Right ventricle myocardium superior (tissue), 1 donor: ENCODE measurements around the gene PJA1. TPM values are rescaled to one million over a fixed set of nuclear protein-coding genes. Genes with fewer than 3 reads are reported as not detected.

Source experiments
- ATAC-seq: fragments of 200-7000 bp; cut with Tn5 transposase; one replicate; pipeline ENCODE4 v1.9.1; 2020; ENCODE audit warnings: mild to moderate bottlenecking; ENCODE audit not compliant: poor library complexity
- DNase-seq: peaks from one replicate; pipeline ENCODE4 v3.0.0-alpha.2; 2020
- intact Hi-C: fragments of 100-400 bp; cut with DNase I; formaldehyde crosslinking; loops from one replicate; pipeline ENCODE4 v1.11.2; 2022
- total RNA-seq: library from RNA; stranded (reverse); fragmentation: NEBNext Ultra II Directional; extraction: Animal tissue kit (Norgen Biotek cat#: 25700); gene quantifications from one replicate; pipeline ENCODE4 v1.2.1, GENCODE V29; 2021
- donor health status: DM: no; HTN: yes; CAD: no; lungs with severe emphysema.

Gene PJA1
- total RNA-seq, 1 donor from 2014 or later: 13.3 TPM

GRCh38 chrX:69149466-69150280 is 15.6 kb downstream of the PJA1 start:
- intact Hi-C loops: loop anchor here (10.0 kb wide), 1 partner anchor 135 kb away; no protein-coding TSS in a partner anchor
- no peak for DNase-seq
- ATAC-seq: no peak

DNA sequence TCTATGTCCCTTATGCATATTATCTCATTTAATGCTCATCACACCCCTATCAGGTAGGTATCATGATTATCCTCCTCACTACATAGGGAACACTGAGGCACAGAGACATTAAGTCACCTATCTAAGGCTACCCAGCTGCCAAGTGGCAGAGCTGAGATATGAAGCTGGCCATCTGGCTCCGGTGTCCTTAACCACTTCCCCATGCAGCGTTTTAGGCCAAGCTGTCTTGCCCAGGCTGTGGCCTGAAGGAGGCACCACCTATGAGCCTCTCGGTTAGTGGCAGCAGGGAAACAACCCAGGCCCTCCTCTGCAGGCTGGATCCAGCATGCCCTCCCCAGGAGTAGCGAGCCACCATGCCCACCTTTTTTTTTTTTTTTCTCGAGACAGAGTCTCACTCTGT is 16.3 kb downstream of the PJA1 start:
- ATAC-seq (no peak), DNase-seq (no peak)
- intact Hi-C loops: no loop called here

DNA sequence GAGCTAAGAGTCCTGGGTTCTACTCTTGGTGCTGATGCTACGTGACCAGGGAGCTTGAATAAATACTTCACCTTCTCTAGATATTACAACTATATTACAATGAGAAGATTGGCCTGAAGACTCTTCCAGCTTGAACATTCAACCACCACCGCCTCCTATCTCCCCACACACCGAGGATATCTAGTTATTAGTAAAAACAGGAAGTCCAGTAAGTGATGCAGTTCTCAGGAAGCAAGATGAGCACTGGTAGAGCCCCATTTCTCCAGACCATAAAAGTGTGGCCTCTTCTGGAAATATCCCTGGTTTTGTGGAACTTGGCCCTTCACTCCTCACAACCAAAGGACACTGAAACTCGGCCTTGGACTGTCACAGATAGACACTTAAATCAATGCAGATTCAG is 18.5 kb downstream of the PJA1 start:
- intact Hi-C loops: no loop called here
- DNase-seq (no peak), ATAC-seq (no peak)

GRCh38 chrX:69145714-69146113 is 19.5 kb downstream of the PJA1 start:
- no peak for ATAC-seq
- DNase-seq: no peak
- intact Hi-C loops: no loop called here

DNA sequence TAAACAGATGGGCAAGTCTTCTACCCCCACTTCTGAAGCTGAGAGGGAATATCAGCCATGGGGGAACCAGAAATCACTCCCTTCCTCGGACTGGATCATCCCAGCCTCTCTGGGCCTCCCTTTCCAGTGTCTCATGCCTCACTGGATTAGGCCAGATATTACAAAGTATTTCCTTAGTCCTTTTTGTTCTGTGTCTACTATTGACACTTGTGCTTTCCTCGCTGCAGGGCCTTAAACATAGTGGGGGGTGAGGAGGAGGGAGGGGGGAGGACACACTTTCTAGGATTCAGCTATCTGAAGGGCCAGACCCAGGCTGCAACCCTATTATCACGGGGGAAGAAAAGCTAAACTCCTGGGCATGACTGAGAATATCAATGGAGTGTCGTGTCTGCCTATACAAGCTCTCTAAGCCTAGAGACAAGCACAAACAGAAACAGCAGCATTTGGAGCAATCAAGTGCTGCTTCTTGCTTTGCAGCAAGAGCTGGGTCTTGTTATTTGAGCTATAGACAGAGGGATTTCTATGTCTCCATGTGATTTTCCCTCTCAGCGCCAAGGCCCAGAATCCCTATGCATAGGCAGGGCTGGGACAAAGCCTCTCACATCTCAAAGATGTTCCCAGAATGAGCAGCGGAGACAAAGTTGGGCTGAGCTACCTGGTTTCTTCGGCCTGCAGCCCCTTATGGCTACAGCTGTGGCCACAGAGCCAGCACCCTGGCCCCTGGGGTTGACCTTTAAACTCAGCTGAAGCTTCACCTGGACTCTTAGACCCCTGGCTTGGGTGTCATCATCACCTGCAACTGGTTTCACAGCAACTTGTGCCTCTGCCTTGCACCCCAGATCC is 20.2 kb downstream of the PJA1 start:
- intact Hi-C loops: no loop called here
- DNase-seq: no peak

DNA sequence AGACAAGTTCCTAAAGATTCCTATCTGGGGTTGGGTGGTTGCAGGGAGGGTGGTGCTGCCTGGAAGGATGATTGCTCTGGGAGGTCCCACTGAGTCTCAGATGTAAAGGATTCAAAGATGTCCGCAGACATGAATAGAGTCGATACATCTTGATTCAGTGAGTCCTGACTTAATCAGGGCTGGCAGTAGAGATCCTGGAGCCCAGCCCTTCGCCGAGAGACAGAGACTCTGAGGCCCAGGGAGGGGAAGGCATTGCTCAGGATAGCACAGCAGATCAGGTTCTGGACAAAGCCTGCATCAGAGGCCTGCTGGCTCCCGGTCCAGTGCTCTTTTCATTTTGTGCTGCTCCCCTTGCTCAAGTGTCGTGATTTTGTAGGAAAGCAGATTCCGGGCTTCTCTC is 21.7 kb downstream of the PJA1 start:
- no peak for DNase-seq
- intact Hi-C loops: no loop called here
- no peak for ATAC-seq

More for the DNA sequence above, 20.2 kb downstream of the PJA1 start:
- no peak for ATAC-seq

- ATAC-seq: no peak
- intact Hi-C loops: no loop called here
- no peak for DNase-seq
Measured at GRCh38 chrX:69142788-69143469, 22.3 kb downstream of the PJA1 start.

GRCh38 chrX:69140837-69141236 is 24.4 kb downstream of the PJA1 start:
- DNase-seq: no peak
- no peak for ATAC-seq
- intact Hi-C loops: no loop called here

DNA sequence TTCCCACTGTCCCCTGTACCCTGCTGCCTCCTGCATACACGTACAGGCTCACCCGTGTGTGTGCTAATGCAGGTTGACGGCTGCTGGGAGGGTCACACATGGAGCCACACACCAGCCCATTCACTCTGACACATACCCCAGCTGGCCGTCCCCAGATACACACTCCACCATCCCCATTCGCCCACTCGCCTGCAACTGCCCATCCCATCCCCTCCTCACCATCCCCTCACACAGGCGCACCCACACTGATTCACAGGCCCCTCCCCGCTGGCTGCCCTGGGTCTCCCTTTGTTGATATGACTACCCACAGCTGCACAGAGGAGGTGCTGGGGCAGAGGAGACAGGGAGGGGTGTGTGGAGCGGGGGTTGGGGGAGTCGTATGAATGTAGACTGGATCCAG is 25.7 kb downstream of the PJA1 start:
- DNase-seq (no peak), ATAC-seq (no peak)
- intact Hi-C loops: no loop called here

DNA sequence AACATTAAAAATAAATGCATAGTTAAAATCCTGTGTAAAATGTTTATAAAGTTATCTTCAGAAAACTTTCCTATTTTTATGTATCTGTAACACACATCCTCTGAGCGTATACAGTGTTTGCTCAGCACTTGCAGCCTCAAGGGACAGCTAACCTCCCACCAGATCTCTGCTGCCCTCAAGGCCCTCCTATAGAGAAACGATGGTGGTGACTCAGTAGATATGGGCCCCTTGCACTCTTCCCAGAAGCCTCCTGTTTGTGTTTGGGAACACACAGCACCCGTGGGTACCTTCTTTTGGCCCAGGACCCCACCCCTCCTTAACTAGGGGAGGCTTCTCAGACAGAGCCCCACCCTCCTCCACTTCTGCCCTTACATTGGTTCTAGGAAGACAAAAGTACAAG is 26.7 kb downstream of the PJA1 start:
- ATAC-seq: no peak
- intact Hi-C loops: no loop called here
- no peak for DNase-seq

- intact Hi-C loops: no loop called here
- no peak for ATAC-seq
Measured at GRCh38 chrX:69138118-69138390, 27.2 kb downstream of the PJA1 start.

DNA sequence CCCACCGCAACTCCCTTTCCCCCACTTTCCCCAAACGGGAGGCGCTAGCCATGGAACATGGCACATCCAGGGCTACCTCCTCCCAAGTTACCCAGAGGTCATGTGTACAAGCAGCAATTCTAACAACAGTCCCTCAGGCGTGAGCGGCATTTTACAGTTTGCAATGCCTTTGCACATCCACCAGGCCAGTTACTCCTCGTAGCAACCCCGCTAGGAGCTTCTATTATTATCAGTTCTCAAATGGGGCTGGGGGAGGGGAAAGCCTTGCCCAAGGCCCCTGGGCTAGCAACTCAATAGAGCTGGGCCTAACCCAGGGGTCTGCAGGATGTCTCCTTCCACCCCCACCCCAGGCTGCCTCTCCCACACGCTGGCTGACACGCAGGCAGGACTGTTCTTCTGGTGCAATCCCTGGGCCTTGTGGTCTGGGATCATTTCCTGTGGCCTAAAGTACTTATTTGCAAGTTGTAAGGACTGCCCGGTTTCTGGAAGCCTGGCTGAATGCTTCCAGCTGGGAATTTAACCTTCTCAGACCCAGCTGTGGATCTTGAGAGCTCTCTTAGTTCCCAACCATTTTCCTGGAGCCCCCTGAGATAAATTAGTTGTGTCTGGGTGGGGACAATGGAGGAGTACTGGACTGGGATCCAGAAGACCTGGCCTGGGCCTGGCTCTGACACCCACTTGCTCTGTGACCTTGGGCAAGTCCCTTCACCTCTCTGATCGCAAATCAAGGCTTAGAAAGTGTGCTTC is 27.7 kb downstream of the PJA1 start:
- intact Hi-C loops: no loop called here
- DNase-seq: peak; percentile 46
- peak; percentile 44 for ATAC-seq

More at GRCh38 chrX:69138118-69138390, 27.2 kb downstream of the PJA1 start:
- DNase-seq: no peak

DNA sequence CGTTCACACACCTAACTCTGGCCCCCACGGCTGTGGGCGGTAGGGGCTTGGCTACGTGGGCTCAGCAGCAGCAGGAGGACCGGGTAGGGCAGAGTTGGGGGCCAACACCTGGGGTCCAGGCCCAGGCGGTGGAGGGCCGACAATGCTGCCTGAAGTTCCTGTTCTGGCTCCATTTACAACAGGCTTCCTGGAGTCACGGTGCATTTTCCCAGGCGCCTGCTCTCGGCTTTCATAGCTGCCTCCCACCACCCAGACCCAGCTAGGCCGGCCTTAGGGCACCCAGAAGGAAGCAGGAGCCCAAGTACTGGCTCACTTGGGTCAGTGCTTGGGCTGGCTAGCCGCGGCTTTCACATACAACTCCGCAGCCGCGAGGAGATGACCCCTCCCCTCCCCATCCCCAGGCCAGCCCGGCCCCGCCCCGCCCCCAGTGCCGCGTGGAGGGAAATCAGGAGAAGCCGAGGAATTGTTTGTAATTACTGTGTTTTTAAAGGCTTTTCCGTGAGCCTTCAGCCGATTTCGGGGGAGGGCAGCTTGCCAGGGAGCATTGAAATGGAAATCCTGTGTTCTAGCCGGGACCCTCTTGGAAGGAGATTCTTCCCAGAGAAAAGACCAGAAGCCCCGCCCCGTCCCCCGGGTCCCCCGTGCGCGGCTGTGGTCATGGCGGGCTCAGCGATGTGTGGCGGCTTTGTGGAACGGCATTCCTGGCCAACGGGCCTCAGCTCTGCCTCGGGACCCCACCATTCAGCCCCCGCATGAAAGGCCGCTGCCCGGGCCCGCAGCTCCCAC is 28.5 kb downstream of the PJA1 start:
- intact Hi-C loops: no loop called here
- peak; percentile 82 for ATAC-seq
- DNase-seq: peak; percentile 74

GRCh38 chrX:69133921-69134542 is 31.2 kb downstream of the PJA1 start:
- intact Hi-C loops: no loop called here
- no peak for DNase-seq
- ATAC-seq: peak; percentile 56

DNA sequence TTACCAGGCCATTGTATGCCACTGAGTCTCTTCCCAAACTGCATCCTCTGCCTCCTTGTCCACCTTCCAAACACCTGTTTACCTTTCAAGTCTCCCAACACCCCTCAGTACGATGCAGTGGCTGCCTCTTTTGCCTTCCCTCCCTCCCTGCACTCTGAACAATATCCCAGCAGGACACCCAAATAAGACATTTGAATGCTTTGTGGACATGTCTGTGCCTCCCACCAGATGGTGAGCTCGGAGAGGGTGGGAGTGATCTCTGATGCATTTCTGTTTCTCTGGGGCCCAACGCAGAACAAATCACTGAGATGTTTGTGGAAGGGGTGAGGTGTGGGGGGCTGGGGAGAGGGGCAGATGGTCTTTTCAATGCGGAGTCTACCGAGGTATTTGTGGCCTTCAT is 33.4 kb downstream of the PJA1 start:
- intact Hi-C loops: no loop called here
- no peak for ATAC-seq
- no peak for DNase-seq

DNA sequence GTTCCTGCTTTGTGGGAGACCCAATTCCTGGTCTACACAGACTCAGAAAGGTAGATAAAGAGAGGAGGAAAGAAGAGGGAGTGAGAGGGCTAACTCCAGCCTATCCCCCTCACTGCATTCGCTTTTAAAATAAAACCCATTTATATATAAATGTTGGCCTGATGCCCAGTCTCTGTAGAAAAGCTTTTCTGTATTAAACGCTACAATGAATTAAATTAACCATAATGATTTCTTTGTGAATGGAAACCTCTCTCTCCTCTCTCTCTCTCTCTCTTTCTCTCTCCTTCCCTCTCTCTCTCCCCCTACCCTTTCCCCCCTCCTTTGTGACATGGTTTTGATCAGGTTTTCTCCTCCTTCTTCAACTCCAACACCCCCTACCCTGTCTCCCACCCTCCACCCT is 34.8 kb downstream of the PJA1 start:
- ATAC-seq (no peak), DNase-seq (no peak)
- intact Hi-C loops: no loop called here

- ATAC-seq (peak; percentile 71), DNase-seq (peak; percentile 54)
- intact Hi-C loops: no loop called here
Measured at GRCh38 chrX:69128588-69128987, 36.7 kb downstream of the PJA1 start.

GRCh38 chrX:69127466-69127865 is 37.8 kb downstream of the PJA1 start:
- ATAC-seq (no peak), DNase-seq (no peak)
- intact Hi-C loops: no loop called here
